HG03064 (cell line): ENCODE data around the gene HYAL4.
"Not testable (repeated sequence)": the region's sequence is repeated elsewhere in the genome, so short reads cannot be mapped to it uniquely, and the experiment has no call there.

ENCODE experiments used
- ATAC-seq: cut with Tn5 transposase; IDR thresholded peaks from one replicate; pipeline ENCODE4 v1.9.1; 2021; ENCODE audit warnings: low read depth; ENCODE audit not compliant: unreplicated experiment

Gene HYAL4

DNA sequence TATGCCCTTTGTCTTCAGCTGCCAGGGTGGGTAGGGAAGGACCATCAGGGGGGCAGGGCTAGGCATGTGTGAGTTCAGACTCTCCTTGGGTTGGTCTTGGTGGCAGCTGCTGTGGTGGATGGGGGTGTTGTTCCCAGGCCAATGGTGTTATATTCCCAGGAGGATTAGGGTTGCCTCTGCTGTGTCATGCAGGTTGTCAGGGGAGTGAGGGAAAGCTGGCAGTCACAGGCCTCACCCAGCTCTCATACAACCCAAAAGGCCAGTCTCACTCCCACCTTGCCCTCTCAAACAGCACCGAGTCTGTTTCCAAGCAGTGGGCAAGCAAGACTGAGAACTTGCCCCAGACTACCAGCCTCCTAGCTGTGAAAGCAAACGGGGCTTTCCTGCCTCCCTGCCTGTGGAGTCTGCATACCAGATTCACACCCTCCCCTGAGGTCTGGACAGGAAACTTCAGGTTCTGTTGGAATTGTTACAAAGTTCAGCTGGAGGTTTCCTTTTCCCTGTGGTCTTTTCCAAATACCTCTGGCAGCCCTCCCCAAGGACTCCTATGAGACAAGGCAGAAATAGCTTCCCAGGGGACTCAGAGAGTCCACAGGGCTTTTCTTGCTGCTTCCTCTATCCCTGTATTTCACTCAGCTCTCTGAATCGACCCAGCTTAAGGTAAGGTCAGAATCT lies 1.4 kb downstream of the HYAL4 start:
- ATAC-seq, result no peak

DNA sequence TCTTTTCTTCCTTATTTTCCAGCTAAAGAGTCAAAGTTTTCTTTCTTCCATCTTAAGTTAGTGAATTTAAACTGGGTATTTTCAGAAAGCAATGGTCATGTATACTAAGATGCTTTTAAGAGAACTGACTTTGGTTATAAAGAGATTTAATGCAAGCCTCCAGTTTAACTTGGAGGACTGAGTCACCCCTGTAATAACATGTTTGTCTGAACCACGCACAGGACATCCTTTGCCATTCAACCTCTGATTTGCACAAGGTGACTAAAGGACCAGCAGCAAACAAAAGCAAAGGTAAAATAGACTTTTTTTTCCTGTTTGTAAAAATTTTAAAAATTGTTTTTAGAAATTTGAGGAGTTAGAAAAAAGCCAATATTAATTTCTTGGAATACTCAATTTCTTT lies 2.9 kb downstream of the HYAL4 start:
- ATAC-seq, result no peak

DNA sequence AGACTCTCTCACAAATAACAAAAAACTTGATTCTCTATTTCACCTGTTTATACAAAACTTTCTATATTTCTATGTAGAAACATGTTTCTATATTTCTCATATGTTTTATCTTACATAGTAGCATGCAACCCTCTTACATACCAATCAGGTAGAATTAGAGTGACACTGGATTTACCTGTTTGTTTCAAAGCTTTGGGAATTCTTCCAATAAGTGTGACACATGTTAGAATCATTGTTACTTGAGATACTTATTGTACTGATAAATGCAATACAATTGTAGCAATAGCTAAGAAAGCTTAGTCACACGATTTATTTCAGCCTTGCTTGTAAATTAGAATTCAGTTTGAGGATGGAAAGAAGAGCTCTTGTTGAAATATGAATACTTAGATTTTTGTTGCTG lies 4.9 kb downstream of the HYAL4 start:
- no peak for ATAC-seq

DNA sequence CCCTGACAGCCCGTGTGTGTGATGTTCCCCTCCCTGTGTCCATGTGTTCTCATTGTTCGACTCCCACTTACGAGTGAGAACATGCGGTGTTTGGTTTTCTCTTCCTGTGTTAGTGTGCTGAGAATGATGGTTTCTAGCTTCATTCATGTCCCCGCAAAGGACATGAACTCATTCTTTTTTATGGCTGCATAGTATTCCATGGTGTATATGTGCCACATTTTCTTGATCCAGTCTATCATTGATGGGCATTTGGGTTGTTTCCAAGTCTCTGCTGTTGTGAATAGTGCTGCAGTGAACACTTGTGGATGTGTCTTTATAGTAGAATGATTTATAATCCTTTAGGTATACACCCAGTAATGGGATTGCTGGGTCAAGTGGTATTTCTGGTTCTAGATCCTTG lies 6.4 kb downstream of the HYAL4 start:
- ATAC-seq, result not testable (repeated sequence)

DNA sequence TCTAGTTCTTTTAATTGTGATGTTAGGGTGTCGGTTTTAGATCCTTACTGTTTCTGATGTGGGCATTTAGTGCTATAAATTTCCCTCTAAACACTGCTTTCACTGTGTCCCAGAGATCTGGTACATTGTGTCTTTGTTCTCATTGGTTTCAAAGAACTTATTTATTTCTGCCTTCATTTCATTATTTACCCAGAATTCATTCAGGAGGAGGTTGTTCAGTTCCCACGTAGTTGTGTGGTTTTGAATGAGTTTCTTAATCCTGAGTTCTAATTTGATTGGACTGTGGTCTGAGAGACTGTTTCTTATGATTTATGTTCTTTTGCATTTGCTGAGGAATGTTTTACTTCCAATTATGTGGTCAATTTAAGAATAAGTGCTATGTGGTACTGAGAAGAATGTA lies 9.3 kb downstream of the HYAL4 start:
- not testable (repeated sequence) for ATAC-seq

DNA sequence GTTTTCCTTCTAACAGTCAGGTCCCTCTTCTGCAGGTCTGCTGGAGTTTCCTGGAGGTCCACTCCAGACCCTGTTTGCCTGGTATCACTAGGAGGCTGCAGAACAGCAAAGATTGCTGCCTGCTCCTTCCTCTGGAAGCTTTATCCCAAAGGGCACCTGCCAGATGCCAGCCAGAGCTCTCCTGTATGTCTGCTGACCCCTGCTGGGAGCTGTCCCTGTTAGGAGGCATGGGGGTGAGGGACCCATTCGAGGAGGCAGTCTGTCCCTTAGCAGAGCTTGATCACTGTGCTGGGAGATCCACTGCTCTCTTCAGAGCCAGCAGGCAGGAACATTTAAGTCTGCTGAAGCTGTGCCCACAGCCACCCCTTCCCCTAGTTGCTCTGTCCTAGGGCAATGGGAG lies 11.5 kb downstream of the HYAL4 start:
- ATAC-seq, result not testable (repeated sequence)

DNA sequence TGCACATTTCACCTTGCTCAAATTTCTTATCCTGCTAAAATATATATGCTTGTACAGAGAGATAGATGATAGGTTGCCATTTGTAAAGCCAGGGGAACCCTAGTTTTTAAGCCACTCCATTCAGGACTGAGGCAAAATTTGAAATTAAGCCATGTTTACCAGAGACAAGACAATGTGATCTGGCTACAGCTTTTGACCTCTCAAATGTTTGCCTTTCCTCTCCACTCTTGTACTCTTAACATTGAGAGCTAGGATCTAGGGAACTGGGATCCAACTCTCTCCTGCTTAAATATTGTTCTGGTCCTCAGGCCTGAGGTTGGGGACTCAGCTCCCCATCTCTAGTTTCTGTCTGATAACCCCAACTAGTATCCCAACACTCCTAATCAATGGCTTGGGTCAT lies 15.9 kb downstream of the HYAL4 start:
- ATAC-seq, result no peak

DNA sequence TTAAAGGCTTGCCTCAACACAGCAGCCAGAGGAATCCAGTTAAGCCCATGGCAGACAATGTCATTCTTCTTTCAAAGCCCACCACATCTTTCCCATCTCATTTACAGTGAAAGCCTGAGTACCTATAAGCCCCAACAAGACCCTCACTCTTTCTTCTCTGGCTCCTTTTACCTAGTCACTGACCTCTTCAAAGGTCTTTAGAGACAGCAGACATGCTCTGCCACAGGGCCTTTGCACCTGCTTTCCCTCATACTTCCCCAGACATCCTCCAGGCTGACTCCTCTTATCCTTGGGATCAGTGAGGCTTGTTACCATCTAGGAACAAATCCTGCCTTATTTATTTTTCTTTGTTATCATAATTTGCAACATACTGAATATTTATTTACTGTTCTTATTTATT lies 17.8 kb downstream of the HYAL4 start:
- ATAC-seq, result no peak

DNA sequence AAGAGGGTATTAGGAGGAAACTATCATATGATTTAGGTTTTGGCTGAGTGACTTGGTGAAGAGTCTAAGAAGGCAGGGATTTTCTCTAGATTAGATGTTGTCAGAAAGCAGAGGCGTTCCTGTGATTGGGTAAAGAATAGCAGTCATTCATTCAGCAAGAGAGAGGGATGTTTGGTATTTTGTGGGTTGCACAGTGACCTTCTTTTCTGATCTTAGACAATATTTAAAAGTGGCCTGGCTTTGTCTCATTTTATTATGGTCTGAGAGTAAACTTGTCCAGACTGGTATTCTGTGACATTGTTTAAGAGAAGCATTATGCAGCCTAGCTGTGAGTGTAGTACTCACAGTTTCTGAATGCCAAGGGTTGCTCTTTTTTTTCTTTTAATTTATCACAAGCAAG lies 18.5 kb downstream of the HYAL4 start:
- ATAC-seq, result no peak

DNA sequence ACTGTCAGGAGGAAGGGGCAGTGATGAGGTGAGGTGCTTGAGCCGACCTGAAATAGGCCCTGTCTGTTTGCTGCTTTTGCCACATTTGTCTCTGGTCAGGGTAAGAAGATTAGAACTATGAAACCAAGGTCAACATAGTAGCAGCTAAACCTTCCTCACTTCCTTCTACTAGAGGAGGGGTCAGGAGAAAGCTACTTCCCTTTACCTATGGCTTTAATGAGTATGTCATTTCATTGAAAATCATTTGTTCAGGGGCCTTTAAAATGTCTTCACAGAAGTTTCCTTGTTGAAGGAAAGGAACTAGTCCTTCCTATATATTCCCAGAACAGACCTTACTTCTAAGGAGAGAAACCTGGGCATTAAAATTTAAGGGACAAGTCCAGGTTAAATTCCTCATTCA lies 19.0 kb downstream of the HYAL4 start:
- ATAC-seq, result no peak

DNA sequence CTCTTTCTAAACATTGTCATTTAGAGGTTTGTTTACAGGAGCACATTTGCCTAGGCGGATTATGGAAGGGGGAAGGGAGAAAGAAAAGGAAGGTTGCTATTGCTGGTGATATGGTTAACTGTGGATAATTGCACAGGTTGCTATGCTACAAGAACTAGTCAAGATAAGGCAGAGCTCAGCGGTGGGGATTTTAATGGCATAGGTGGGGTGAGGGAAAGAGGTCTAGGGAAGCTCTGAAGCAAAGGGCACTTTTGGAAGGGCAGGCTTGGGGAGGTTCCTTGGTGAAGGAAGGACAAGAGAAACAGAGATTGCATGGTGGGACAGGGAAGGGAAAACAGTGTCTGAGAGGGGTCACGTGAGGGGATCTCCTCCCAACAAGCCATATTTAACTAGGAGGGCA lies 19.5 kb downstream of the HYAL4 start:
- ATAC-seq, result no peak

DNA sequence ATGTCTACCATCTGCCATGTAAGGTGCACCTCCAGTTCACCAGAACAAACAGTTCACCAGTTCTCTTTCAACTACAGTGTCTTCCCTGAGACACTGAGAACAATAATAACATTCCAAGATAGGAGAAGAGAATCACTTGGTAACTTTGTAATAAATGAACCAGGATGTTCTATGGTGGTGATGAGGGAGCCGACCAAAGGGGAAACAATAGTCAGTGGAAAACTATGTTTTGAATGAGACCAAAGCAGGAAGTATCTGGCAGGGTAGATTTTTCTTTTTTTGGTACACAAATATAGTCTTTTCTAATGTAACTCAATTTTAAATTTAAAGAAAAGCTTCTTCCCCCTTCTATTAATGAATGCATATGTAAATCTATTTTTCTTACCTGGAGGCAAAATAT lies 20.0 kb downstream of the HYAL4 start:
- no peak for ATAC-seq

DNA sequence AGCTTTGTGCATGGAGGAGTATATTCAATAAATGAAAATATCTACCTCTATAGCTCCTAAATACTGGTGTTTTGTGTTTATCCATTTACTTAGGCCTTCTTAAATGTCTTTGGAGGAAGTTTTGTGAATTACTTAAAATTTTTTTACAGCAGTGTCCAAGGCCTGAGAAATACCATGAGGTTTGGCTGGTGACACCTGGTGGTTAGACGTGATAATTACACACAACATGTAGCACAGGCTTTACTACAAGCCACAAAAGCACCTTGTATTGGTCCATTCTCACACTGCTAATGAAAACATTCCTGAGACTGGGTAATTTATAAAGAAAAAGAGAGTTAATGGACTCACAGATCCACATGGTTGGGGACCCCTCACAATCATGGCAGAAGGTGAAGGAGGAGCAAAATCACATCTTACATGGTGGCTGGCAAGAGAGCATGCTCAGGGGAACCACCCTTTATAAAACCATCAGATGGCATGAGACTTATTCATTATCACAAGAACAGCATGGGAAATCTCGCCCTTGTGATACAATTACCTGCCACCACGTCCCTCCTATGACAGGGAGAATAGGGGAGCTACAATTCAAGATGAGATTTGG lies 20.6 kb downstream of the HYAL4 start:
- peak; percentile 91 for ATAC-seq

DNA sequence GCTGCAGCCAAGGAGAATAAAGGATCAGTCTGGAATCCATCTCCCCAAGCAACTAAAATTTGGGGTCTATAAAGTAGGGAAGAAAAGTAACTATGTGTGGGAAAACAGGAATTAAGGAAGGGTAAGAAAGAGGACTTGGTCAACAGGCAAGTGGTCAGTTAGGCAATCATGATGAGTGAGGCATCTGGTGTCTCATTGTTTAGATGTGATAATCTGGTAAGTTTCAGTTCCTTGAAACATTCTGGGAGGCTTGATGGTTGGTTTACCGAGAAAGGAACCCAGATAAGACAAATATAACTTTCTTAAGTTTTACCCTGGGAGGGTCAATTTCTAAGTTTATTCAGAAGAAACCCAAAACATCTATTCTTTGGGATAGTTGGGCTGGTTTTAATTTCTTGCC lies 22.3 kb downstream of the HYAL4 start:
- ATAC-seq, result no peak

DNA sequence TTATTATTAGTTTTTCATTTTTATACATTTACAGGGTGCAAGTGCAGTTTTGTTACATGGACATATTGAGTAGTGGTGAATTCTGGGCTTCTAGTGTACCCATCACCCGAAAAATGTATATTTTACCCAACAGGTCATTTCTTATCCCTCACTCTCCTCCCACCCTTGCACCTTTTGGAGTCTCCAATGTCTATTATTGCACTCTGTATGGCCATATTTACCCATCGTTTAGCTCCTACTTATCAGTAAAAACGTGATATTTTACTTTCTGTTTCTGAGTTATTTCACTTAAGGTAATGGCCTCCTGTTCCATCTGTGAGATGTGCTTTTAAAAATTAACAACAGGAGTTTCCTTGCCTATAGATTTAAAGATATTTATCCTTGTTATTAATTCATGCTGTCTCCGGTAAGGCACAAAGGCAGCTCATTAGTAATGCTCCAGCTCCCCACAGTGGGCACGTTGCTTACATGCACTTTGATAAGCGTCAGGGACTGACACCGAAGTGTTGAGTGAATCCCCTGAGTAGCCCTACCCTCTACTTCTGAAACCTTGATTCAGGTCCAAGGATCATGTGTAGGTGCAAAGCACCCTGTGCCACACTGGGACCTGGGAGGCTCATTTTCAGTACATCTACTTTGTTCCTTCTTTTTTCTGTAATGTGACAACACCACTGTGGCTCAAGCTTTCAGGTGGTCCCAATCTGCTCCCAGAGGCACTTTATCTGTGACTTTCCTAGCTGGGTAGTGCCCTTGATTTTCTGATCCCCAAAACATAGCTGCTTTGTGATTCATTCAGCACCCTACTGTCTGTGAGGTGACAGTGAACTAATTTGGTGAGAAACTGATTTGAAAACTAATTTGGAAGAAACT lies 27.3 kb downstream of the HYAL4 start:
- ATAC-seq, result peak; percentile 76

DNA sequence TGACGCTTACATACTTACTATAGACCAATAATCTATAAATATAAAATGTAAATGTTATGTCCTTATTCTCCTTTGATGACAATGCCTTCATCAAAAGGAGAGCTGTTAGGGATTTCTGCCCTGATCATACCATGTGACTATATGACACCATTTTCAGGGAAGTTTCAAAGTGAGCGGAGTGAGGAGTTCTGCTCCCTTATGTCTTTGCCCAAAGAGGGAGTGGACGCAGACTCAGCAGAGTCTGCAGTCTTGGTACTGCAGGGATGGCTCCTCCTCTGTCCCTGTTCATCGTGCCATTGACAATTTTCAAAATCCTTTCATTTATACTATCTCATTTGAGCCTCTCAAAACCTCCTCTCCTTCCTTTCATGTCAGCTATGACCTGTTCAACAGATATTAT lies 27.9 kb downstream of the HYAL4 start:
- no peak for ATAC-seq

DNA sequence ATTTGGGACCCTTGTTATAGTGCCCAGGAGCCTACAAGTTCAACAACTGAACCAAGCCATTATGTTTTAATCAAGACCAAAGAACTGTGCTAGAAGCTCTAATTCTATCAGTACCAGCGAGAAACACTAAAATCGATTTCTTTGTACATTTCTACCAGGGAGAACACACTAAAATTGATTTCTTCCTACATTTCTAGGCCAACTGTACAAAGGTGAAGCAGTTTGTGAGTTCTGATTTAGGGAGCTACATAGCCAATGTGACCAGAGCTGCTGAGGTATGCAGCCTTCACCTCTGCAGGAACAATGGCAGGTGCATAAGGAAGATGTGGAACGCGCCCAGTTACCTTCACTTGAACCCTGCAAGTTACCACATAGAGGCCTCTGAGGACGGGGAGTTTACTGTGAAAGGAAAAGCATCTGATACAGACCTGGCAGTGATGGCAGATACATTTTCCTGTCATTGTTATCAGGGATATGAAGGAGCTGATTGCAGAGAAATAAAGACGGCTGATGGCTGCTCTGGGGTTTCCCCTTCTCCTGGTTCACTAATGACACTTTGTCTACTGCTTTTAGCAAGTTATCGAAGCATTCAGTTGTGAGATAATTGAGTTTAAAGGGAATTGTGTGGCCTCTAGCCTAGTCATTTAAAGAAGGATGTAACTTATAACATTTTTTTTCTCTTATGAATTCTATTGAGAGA lies 31.7 kb downstream of the HYAL4 start:
- ATAC-seq, result no peak

DNA sequence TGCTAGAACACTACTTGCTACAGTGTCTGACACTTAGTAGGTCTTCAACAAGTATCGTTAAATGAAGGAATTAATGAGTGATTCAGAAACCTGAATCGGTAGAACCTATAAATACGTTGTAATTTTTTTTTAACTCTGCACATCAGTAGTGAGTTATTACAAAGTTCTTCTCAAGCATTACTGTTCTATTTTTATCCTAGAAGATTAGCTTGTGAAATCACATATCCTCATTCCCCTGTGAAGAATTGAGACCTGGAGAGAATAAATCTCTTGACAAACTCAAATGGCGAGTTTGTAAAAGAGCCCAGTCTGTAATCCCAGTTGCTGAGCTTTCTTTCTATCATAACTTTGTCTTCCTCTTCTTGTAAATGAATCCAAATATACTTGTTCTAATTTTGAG lies 34.7 kb downstream of the HYAL4 start:
- ATAC-seq, result no peak

DNA sequence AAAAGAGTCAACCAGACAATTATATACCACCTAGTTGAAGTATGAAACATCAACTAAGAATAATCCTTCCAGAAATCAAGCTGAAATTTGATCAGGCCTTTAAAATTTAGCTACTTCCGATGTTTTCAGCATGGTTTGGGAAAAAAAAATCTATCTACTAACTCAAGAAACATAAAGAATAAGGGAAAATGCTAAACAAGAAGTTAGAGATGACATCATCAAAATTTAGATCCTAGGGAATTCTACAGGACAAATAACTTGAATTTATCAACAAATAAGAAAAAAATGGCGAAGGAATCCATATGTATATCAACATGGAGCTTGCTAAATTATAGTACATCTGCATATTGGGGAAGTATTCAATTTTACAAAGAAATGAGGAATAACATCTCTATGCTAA lies 36.3 kb downstream of the HYAL4 start:
- no peak for ATAC-seq

DNA sequence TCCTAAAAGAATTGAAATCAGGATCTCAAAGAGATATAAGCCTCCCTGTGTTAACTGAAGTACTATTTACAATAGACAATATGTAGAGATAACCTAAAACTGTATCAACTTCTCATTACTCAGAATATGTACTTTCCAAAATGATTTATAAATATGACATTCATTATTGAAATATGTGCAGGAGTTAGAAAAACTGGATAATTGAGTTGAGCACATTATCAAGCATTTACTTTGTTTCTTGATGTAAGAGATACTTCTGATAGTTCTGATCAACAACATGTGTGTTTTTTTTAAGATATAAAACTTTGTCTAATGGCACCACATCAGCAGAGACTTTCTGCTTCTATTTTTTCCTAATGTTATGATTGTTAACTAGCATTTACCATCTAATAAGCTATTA lies 38.2 kb downstream of the HYAL4 start:
- ATAC-seq, result no peak

DNA sequence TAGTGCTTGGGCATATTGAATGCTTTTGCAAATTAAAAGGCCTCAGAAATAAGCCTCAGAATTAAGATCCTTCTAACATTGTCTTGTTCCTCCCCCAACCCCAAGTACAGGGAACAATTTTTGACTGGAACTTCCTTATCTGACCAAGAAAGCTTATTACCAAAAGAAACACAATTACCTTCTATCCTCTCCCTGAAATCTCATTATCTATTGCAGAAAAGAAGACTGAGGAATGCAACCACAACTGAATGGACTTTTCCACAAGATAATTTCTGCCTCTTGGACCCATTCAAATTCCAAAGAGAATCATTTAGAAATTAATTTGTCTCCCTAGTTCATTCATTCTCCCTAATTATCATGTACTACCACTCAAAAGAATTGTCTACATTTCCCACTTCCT lies 43.2 kb downstream of the HYAL4 start:
- ATAC-seq, result no peak
